Measurements from ENCODE around the gene COL26A1. TPM values are rescaled to one million over a fixed set of nuclear protein-coding genes. Genes with fewer than 3 reads are reported as not detected.

The COL26A1 gene
- total and polyA plus RNA-seq, 2 of the 4 experiments (the other 2 are of a cell fraction) = not detected

GRCh38 chr7:101418694-101419093 is 56.0 kb downstream of the COL26A1 start:
- H4K8ac ChIP-seq (ENCODE audit: low read depth in 2 of 2, low read length in 2 of 2) = no peak overlapping the region
- H2AK5ac ChIP-seq (ENCODE audit: low read depth, low read length) = no peak overlapping the region
- no peak overlapping the region for H3K56ac ChIP-seq (ENCODE audit: extremely low read depth, insufficient read depth, low read length)
- no peak overlapping the region for H3K4me2 ChIP-seq (ENCODE audit: low read depth, low read length)
- H3K27ac ChIP-seq (ENCODE audit: insufficient read depth, low read length) = no peak overlapping the region
- BruUV-seq (replicated peaks) = no TSS peak
- H2BK20ac ChIP-seq (ENCODE audit: low read depth, low read length) = no peak overlapping the region
- H3K9me1 ChIP-seq (ENCODE audit: insufficient read depth, low read length) = no peaks in the 10 kb centered on the region
- H3K9ac ChIP-seq (ENCODE audit: low read depth, low read length) = no peak overlapping the region
- CTCF ChIA-PET = no interaction called here
- no peak overlapping the region for H2BK15ac ChIP-seq (ENCODE audit: low read depth, low read length)
- H3K4ac ChIP-seq (ENCODE audit: low read depth, low read length) = no peak overlapping the region
- dilution Hi-C loops (cut with HindIII; ENCODE audit: low sequenced_read_pairs, unreplicated experiment) = no loop called here
- POLR2A ChIA-PET (ENCODE audit: unreplicated experiment) = no interaction called here
- H3K18ac ChIP-seq (ENCODE audit: low read depth, low read length) = no peak overlapping the region
- no peaks in the 10 kb centered on the region for H4K20me1 ChIP-seq (ENCODE audit: insufficient read depth, low read length)
- no peak overlapping the region for H2BK120ac ChIP-seq (ENCODE audit: low read depth, low read length)
- no peak overlapping the region for H2BK5ac ChIP-seq (ENCODE audit: low read depth, low read length, poor library complexity, severe bottlenecking)
- H3K27me3 ChIP-seq (ENCODE audit: control insufficient read depth, insufficient read depth, low read length) = peaks cover 17% of the 10 kb centered on the region
- H3K4me1 ChIP-seq (ENCODE audit: control insufficient read depth, insufficient read depth, low read length) = no peaks in the 10 kb centered on the region
- H3K23ac ChIP-seq (ENCODE audit: low read depth, low read length) = no peak overlapping the region
- H4K91ac ChIP-seq (ENCODE audit: insufficient read depth, low read depth, low read length) = no peak overlapping the region
- in situ Hi-C loops (cut with MboI; ENCODE audit: low sequenced_read_pairs) = no loop called here
- H3K36me3 ChIP-seq (ENCODE audit: control insufficient read depth, insufficient read depth, low read length) = no peaks in the 10 kb centered on the region
- no peaks in the 10 kb centered on the region for H3K9me3 ChIP-seq (ENCODE audit: control insufficient read depth, insufficient read depth, low read length)
- H2AFZ ChIP-seq (replicated peaks; ENCODE audit: low read length, poor library complexity) = no peak overlapping the region
- no peaks in the 10 kb centered on the region for H3K79me1 ChIP-seq (ENCODE audit: low read depth in 1 of 2, low read length in 2 of 2)
- H2AK9ac ChIP-seq (replicated peaks; ENCODE audit: low read depth, low read length, poor library complexity) = no peak overlapping the region
- H3K4me3 ChIP-seq (ENCODE audit: insufficient read depth, low read depth, low read length) = no peak overlapping the region
- ATAC-seq (ENCODE audit: low read depth) (no peak), DNase-seq (no peak)
- no peak overlapping the region for H4K5ac ChIP-seq (ENCODE audit: low read depth, low read length)
- 17% methylated on average over 1 of the region's 5 CpGs; no CpG with 5 or more reads in 1 of the 2 experiments for WGBS, 2 experiments (ENCODE audit: extremely low coverage in 2 of 2, insufficient read length in 1 of 2)
- TF ChIP-seq MAFK (IDR thresholded peaks at IDR 0.05; ENCODE audit: low read depth, low read length) = no peak
- no peak for TF ChIP-seq SMC3 (IDR thresholded peaks at IDR 0.05; ENCODE audit: low read depth, low read length)
- TF ChIP-seq RFX5 (IDR thresholded peaks at IDR 0.05; ENCODE audit: low read depth, low read length) = no peak
- no peak for TF ChIP-seq MXI1 (IDR thresholded peaks at IDR 0.05; ENCODE audit: borderline replicate concordance, low read depth, low read length)
- TF ChIP-seq BHLHE40 (IDR thresholded peaks at IDR 0.05; ENCODE audit: low read depth, low read length) = no peak
- no peak for TF ChIP-seq NFE2L2 (IDR thresholded peaks at IDR 0.05; ENCODE audit: low read depth, low read length)
- no peak for TF ChIP-seq CEBPB (IDR thresholded peaks at IDR 0.05; ENCODE audit: low read depth, low read length)
- TF ChIP-seq CTCF (conservative IDR thresholded peaks at IDR 0.05; ENCODE audit: low read depth, low read length) = no peak
- no peak for TF ChIP-seq RCOR1 (IDR thresholded peaks at IDR 0.05; ENCODE audit: insufficient replicate concordance, low read length)
- no peak for TF ChIP-seq MAZ (IDR thresholded peaks at IDR 0.05; ENCODE audit: borderline replicate concordance, low read depth, low read length)
- TF ChIP-seq CHD1 (IDR thresholded peaks at IDR 0.05; ENCODE audit: low read depth, low read length) = no peak
- no peak for TF ChIP-seq USF2 (IDR thresholded peaks at IDR 0.05; ENCODE audit: low read depth, low read length)
- TF ChIP-seq POLR2A (IDR thresholded peaks at IDR 0.05; ENCODE audit: low read depth, low read length) = no peak
- TF ChIP-seq ELK1 (IDR thresholded peaks at IDR 0.05; ENCODE audit: borderline replicate concordance, low read depth, low read length) = no peak
- no peak for TF ChIP-seq FOS (IDR thresholded peaks at IDR 0.05; ENCODE audit: low read depth, low read length)
- TF ChIP-seq RAD21 (IDR thresholded peaks at IDR 0.05; ENCODE audit: low read length) = no peak
- no peak overlapping the region for H3K14ac ChIP-seq (replicated peaks; ENCODE audit: low read depth, low read length)
- intact Hi-C loops (cut with micrococcal nuclease) = no loop called here
